HG03457 (cell line): Measurements from ENCODE around the gene PAX2.
"Not testable (repeated sequence)": the region's sequence is repeated elsewhere in the genome, so short reads cannot be mapped to it uniquely, and the experiment has no call there.

ENCODE experiments used
- ATAC-seq: cut with Tn5 transposase; IDR thresholded peaks from one replicate; pipeline ENCODE4 v1.9.1; 2021; ENCODE audit warnings: moderate number of reproducible peaks; ENCODE audit not compliant: unreplicated experiment

Gene PAX2

GRCh38 chr10:100744987-100745881 lies at the start of gene PAX2:
Gene PAX2 (plus strand): TSS chr10:100745582. CDS start chr10:100746261, 679 bp downstream.
- no peak for ATAC-seq

GRCh38 chr10:100696477-100696901 lies 48.9 kb upstream of the PAX2 start:
- ATAC-seq = no peak

- no peak for ATAC-seq
These were observed 48.3 kb upstream of the PAX2 start for GRCh38 chr10:100697070-100697469.

- no peak for ATAC-seq
These were observed 47.8 kb upstream of the PAX2 start for GRCh38 chr10:100697631-100698030.

- ATAC-seq = not testable (repeated sequence)
These were observed 43.7 kb upstream of the PAX2 start for GRCh38 chr10:100701704-100702103.

GRCh38 chr10:100705139-100705538 lies 40.2 kb upstream of the PAX2 start:
- no peak for ATAC-seq

GRCh38 chr10:100707261-100707848 lies 38.0 kb upstream of the PAX2 start:
- ATAC-seq = no peak

- ATAC-seq = no peak
These were observed 36.0 kb upstream of the PAX2 start for GRCh38 chr10:100709146-100710082.

- ATAC-seq = no peak
These were observed 35.1 kb upstream of the PAX2 start for GRCh38 chr10:100710151-100710871.

GRCh38 chr10:100713049-100713858 lies 32.1 kb upstream of the PAX2 start:
- ATAC-seq = no peak

GRCh38 chr10:100713859-100714565 lies 31.4 kb upstream of the PAX2 start:
- no peak for ATAC-seq

- no peak for ATAC-seq
These were observed 30.8 kb upstream of the PAX2 start for GRCh38 chr10:100714566-100714950.

GRCh38 chr10:100715101-100715444 lies 30.3 kb upstream of the PAX2 start:
- ATAC-seq = no peak

- no peak for ATAC-seq
These were observed 29.7 kb upstream of the PAX2 start for GRCh38 chr10:100715445-100716385.

GRCh38 chr10:100717166-100717565 lies 28.2 kb upstream of the PAX2 start:
- ATAC-seq = no peak

- no peak for ATAC-seq
These were observed 27.1 kb upstream of the PAX2 start for GRCh38 chr10:100718197-100718742.

- no peak for ATAC-seq
These were observed 22.2 kb upstream of the PAX2 start for GRCh38 chr10:100723180-100723579.
